GM19397 (cell line): ENCODE results near the gene DUOXA2.
"Not testable (repeated sequence)": the region's sequence is repeated elsewhere in the genome, so short reads cannot be mapped to it uniquely, and the experiment has no call there.

Experiments
- ATAC-seq: cut with Tn5 transposase; IDR thresholded peaks from one replicate; pipeline ENCODE4 v1.9.1; 2021; ENCODE audit warnings: mild to moderate bottlenecking, moderate library complexity; ENCODE audit not compliant: unreplicated experiment

DUOXA2 gene

GRCh38 chr15:45114076-45114750 lies at the start of gene DUOXA2, which contains the start of gene DUOX2:
Gene DUOXA2 (plus strand): TSS chr15:45114326. CDS start chr15:45114606, 280 bp downstream.
Gene DUOX2 (minus strand): TSS chr15:45114172. CDS start chr15:45113411, 761 bp downstream.
- no peak for ATAC-seq

- no peak for ATAC-seq
These were observed 49.7 kb upstream of the DUOXA2 start for GRCh38 chr15:45064386-45064785.

GRCh38 chr15:45069942-45070360 lies 44.2 kb upstream of the DUOXA2 start:
- ATAC-seq = not testable (repeated sequence)

- not testable (repeated sequence) for ATAC-seq
These were observed 40.5 kb upstream of the DUOXA2 start for GRCh38 chr15:45073602-45074001.

GRCh38 chr15:45075440-45076320 lies 38.4 kb upstream of the DUOXA2 start:
- ATAC-seq = not testable (repeated sequence)

- ATAC-seq = not testable (repeated sequence)
These were observed 36.7 kb upstream of the DUOXA2 start for GRCh38 chr15:45077391-45077790.

GRCh38 chr15:45079201-45079600 lies 34.9 kb upstream of the DUOXA2 start:
- not testable (repeated sequence) for ATAC-seq

- not testable (repeated sequence) for ATAC-seq
These were observed 34.4 kb upstream of the DUOXA2 start for GRCh38 chr15:45079628-45080246.

- ATAC-seq = not testable (repeated sequence)
These were observed 33.5 kb upstream of the DUOXA2 start for GRCh38 chr15:45080593-45080992.

- not testable (repeated sequence) for ATAC-seq
These were observed 31.7 kb upstream of the DUOXA2 start for GRCh38 chr15:45082412-45082811.

GRCh38 chr15:45083223-45083622 lies 30.9 kb upstream of the DUOXA2 start:
- no peak for ATAC-seq

- no peak for ATAC-seq
These were observed 30.0 kb upstream of the DUOXA2 start for GRCh38 chr15:45084163-45084562.

- no peak for ATAC-seq
These were observed 26.6 kb upstream of the DUOXA2 start for GRCh38 chr15:45087513-45087912.

GRCh38 chr15:45088801-45089711 lies 25.1 kb upstream of the DUOXA2 start:
- no peak for ATAC-seq

GRCh38 chr15:45089712-45090373 lies 24.3 kb upstream of the DUOXA2 start:
- ATAC-seq = no peak

GRCh38 chr15:45091161-45091560 lies 23.0 kb upstream of the DUOXA2 start:
- no peak for ATAC-seq

- no peak for ATAC-seq
These were observed 22.6 kb upstream of the DUOXA2 start for GRCh38 chr15:45091576-45091975.

- no peak for ATAC-seq
These were observed 21.1 kb upstream of the DUOXA2 start for GRCh38 chr15:45093013-45093412.

GRCh38 chr15:45093622-45094357 lies 20.3 kb upstream of the DUOXA2 start:
- ATAC-seq = no peak
